HepG2 (cell line): ENCODE measurements around the gene AGAP1. TPM values are rescaled to one million over a fixed set of nuclear protein-coding genes. Genes with fewer than 3 reads are reported as not detected.

Experiments used
- AKAP8 ChIP-seq: sonication (generic); formaldehyde crosslinking; IDR thresholded peaks from 2 replicates; pipeline ENCODE4 v1.5.1; 2020; ENCODE audit warnings: mild to moderate bottlenecking, missing genetic modification reagents
- CENPBD1 ChIP-seq: sonication (generic); formaldehyde crosslinking; IDR thresholded peaks from 2 replicates; pipeline ENCODE4 v1.8.0; 2022; ENCODE audit warnings: missing genetic modification reagents, low read depth, mild to moderate bottlenecking, borderline replicate concordance
- CREB1 ChIP-seq, 2 experiments: fragments of 450-650 bp in 1 of 2; IDR thresholded peaks; 2 replicates each; pipeline ENCODE4 v1.6.1; 2016 to 2017; ENCODE audit warnings: control low read depth in 1 of 2, mild to moderate bottlenecking in 1 of 2, missing compliant biosample characterization in 1 of 2, missing genetic modification characterization in 1 of 2
- CSRNP1 ChIP-seq: sonication (generic); formaldehyde crosslinking; IDR thresholded peaks from 2 replicates; pipeline ENCODE4 v1.8.1; 2023; ENCODE audit warnings: mild to moderate bottlenecking, missing genetic modification reagents
- GRHL1 ChIP-seq: sonication (generic); formaldehyde crosslinking; conservative IDR thresholded peaks from 2 replicates; pipeline ENCODE4 v1.8.0; 2022; ENCODE audit warnings: missing genetic modification reagents
- HNF1B ChIP-seq: sonication (generic); formaldehyde crosslinking; IDR thresholded peaks from 2 replicates; pipeline ENCODE4 v1.5.1; 2020; ENCODE audit warnings: mild to moderate bottlenecking, moderate library complexity, missing genetic modification reagents
- NCOA2 ChIP-seq: sonication (generic); formaldehyde crosslinking; IDR thresholded peaks from 2 replicates; pipeline ENCODE4 v1.8.0; 2022; ENCODE audit warnings: inconsistent platforms
- NPAS2 ChIP-seq: sonication (generic); formaldehyde crosslinking; IDR thresholded peaks from 2 replicates; pipeline ENCODE4 v1.8.0; 2022; ENCODE audit warnings: mild to moderate bottlenecking, missing genetic modification reagents, borderline replicate concordance
- RELA ChIP-seq: sonication (generic); formaldehyde crosslinking; IDR thresholded peaks from 2 replicates; pipeline ENCODE4 v1.4.0; 2020; ENCODE audit warnings: missing genetic modification reagents
- REPIN1 ChIP-seq: sonication (generic); formaldehyde crosslinking; IDR thresholded peaks from 2 replicates; pipeline ENCODE4 v1.8.0; 2022; ENCODE audit warnings: missing genetic modification reagents, low read depth, mild to moderate bottlenecking, borderline replicate concordance
- REXO4 ChIP-seq: sonication (generic); formaldehyde crosslinking; IDR thresholded peaks from 2 replicates; pipeline ENCODE4 v1.8.0; 2022; ENCODE audit warnings: missing genetic modification reagents, mild to moderate bottlenecking, borderline replicate concordance
- SIN3B ChIP-seq: fragments of 150-350 bp; IDR thresholded peaks from 2 replicates; pipeline ENCODE4 v1.6.1; 2014; ENCODE audit warnings: low read length
- ZNF451 ChIP-seq: sonication (generic); formaldehyde crosslinking; IDR thresholded peaks from 2 replicates; pipeline ENCODE4 v1.5.0; 2020; ENCODE audit warnings: mild to moderate bottlenecking, missing genetic modification reagents
- ZNF556 ChIP-seq: sonication (generic); formaldehyde crosslinking; IDR thresholded peaks from 2 replicates; pipeline ENCODE4 v1.4.0; 2020; ENCODE audit warnings: mild to moderate bottlenecking, missing genetic modification reagents, borderline replicate concordance
- ZNF563 ChIP-seq: sonication (generic); formaldehyde crosslinking; IDR thresholded peaks from 2 replicates; pipeline ENCODE4 v1.8.0; 2022; ENCODE audit warnings: mild to moderate bottlenecking, moderate library complexity, missing genetic modification reagents
- ZNF567 ChIP-seq: sonication (generic); formaldehyde crosslinking; IDR thresholded peaks from 2 replicates; pipeline ENCODE4 v1.8.1; 2023; ENCODE audit warnings: mild to moderate bottlenecking, missing genetic modification reagents, borderline replicate concordance
- ZNF572 ChIP-seq: sonication (generic); formaldehyde crosslinking; IDR thresholded peaks from 2 replicates; pipeline ENCODE4 v1.5.1; 2020; ENCODE audit warnings: mild to moderate bottlenecking, missing genetic modification reagents
- ZNF616 ChIP-seq: sonication (generic); formaldehyde crosslinking; IDR thresholded peaks from 2 replicates; pipeline ENCODE4 v1.5.0; 2020; ENCODE audit warnings: low read depth, mild to moderate bottlenecking, missing genetic modification reagents
- polyA plus RNA-seq, 8 experiments: library from polyadenylated mRNA; depleted of rRNA in 3 of 8; stranded (reverse) in 7 of 8; unstranded in 1 of 8; fragments of >200 nt; fragmentation: Illumina TruSeq in 4 of 8; extraction: Trizol in 4 of 8; gene quantifications; 2 replicates each; pipeline versions ENCODE4 v1.2.1 to v1.2.3, GENCODE V29; 2011 to 2016; ENCODE audit warnings: low read depth in 4 of 8, missing spikeins in 1 of 8, mixed read lengths in 1 of 8; ENCODE audit not compliant: insufficient read depth in 1 of 8
- total RNA-seq, 5 experiments: library from RNA; depleted of rRNA; stranded (reverse); fragments of >200 nt; fragmentation: Illumina TruSeq; extraction: Trizol; gene quantifications; 2 replicates each; pipeline ENCODE4 v1.2.3, GENCODE V29; 2016; ENCODE audit warnings: low read depth in 1 of 5
- TF ChIP-seq, protein P1 (sequence below): sonication (generic); formaldehyde crosslinking; IDR thresholded peaks from 2 replicates; pipeline ENCODE4 v1.4.0; 2020; ENCODE audit warnings: missing genetic modification reagents

AGAP1 gene
- total and polyA plus RNA-seq, 2 of the 13 experiments (the other 11 are each of a cell fraction or from before 2014, with no cell fraction given): 21.2 to 32.7 TPM

- no peak for TF ChIP-seq RELA (CRISPR knock-in tag)
- TF ChIP-seq CSRNP1 (CRISPR knock-in tag): no peak
- TF ChIP-seq HNF1B (CRISPR knock-in tag): peak; percentile 73; the same call in 1 of the 2 replicates
- TF ChIP-seq ZNF616: no peak
- no peak for TF ChIP-seq ZNF563 (CRISPR knock-in tag)
- TF ChIP-seq GRHL1 (CRISPR knock-in tag): no peak
- TF ChIP-seq ZNF572 (CRISPR knock-in tag): no peak; the same call in 1 of the 2 replicates
- no peak; the same call in 1 of the 2 replicates for TF ChIP-seq AKAP8 (CRISPR knock-in tag)
- TF ChIP-seq REPIN1 (CRISPR knock-in tag): peak; percentile 55; the same call in 1 of the 2 replicates
- no peak for TF ChIP-seq SIN3B
- TF ChIP-seq, protein P1, sequence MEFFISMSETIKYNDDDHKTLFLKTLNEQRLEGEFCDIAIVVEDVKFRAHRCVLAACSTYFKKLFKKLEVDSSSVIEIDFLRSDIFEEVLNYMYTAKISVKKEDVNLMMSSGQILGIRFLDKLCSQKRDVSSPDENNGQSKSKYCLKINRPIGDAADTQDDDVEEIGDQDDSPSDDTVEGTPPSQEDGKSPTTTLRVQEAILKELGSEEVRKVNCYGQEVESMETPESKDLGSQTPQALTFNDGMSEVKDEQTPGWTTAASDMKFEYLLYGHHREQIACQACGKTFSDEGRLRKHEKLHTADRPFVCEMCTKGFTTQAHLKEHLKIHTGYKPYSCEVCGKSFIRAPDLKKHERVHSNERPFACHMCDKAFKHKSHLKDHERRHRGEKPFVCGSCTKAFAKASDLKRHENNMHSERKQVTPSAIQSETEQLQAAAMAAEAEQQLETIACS: no peak
- no peak for TF ChIP-seq ZNF451 (CRISPR knock-in tag)
- TF ChIP-seq NPAS2: no peak
- peak; percentile 69 for TF ChIP-seq CREB1 (IDR thresholded peaks at IDR 0.05)
- TF ChIP-seq CREB1 (CRISPR knock-in tag; IDR thresholded peaks at IDR 0.05): 0 out of 2 replicates have a peak, but pooled peaks have one; percentile 39
- 0 out of 2 replicates have a peak, but pooled peaks have one; percentile 17 for TF ChIP-seq NCOA2
- TF ChIP-seq ZNF556 (CRISPR knock-in tag): no peak; the same call in none of the 2 replicates
- TF ChIP-seq CENPBD1 (CRISPR knock-in tag): no peak
- no peak for TF ChIP-seq REXO4 (CRISPR knock-in tag)
- 0 out of 2 replicates have a peak, but pooled peaks have one; percentile 61 for TF ChIP-seq ZNF567
These were observed 83.8 kb downstream of the AGAP1 start (continued) for GRCh38 chr2:235577404-235578330.
